Fibroblast of lung (primary cell): ENCODE measurements around the gene DMXL2.

Experiments
- EZH2 ChIP-seq: IDR thresholded peaks from 2 replicates; pipeline ENCODE4 v1.5.1; 2012; ENCODE audit warnings: low read length, control low read depth, mild to moderate bottlenecking; ENCODE audit errors: missing control alignments
- TF ChIP-seq, protein P1 (sequence below), 2 donors: IDR thresholded peaks in 1 of 2; conservative IDR thresholded peaks in 1 of 2; 1 replicate in 1 of 2; 2 replicates in 1 of 2; pipeline ENCODE4 v1.5.1; 2011 to 2012; ENCODE audit warnings: low read length in 2 of 2, control low read depth in 1 of 2, inconsistent platforms in 1 of 2, low read depth in 1 of 2, mild to moderate bottlenecking in 1 of 2

DNA sequence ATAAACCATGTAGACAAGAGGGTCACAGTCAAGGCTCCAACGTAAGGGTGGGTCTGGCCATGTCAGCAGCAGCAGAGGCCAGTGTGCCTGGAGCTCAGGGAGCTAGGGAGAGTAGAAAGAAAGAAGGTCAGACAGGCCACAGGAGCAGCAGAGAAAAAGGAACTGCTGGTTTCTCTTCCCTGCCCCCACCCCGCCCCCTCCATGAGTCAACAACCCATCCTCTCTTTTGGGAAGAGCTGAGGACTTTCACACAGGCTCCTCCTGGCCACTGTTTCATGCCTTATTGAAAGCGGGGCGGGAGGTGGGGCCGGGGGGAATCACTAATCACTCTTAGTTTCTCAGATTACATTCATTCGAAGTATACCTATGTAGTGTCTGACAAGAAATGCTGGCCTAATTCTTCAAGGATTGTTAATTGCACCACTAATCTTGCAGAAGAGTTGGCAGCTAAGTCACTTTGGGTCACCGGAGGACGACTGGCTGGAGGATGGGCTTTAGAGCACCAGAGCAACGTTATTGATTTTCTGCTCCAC, 49.6 kb upstream of the DMXL2 start:
- TF ChIP-seq, protein P1, sequence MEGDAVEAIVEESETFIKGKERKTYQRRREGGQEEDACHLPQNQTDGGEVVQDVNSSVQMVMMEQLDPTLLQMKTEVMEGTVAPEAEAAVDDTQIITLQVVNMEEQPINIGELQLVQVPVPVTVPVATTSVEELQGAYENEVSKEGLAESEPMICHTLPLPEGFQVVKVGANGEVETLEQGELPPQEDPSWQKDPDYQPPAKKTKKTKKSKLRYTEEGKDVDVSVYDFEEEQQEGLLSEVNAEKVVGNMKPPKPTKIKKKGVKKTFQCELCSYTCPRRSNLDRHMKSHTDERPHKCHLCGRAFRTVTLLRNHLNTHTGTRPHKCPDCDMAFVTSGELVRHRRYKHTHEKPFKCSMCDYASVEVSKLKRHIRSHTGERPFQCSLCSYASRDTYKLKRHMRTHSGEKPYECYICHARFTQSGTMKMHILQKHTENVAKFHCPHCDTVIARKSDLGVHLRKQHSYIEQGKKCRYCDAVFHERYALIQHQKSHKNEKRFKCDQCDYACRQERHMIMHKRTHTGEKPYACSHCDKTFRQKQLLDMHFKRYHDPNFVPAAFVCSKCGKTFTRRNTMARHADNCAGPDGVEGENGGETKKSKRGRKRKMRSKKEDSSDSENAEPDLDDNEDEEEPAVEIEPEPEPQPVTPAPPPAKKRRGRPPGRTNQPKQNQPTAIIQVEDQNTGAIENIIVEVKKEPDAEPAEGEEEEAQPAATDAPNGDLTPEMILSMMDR (conservative IDR thresholded peaks at IDR 0.05 in 1 of 2, IDR thresholded peaks at IDR 0.05 in 1 of 2; ENCODE audit: low read depth in 1 of 2, low read length in 2 of 2) = no peak
- no peak for TF ChIP-seq EZH2
